ENCODE measurements around the gene DDAH1. TPM values are rescaled to one million over a fixed set of nuclear protein-coding genes. Genes with fewer than 3 reads are reported as not detected.

Gene DDAH1
- total RNA-seq, 1 donor: 0.21 TPM

DNA sequence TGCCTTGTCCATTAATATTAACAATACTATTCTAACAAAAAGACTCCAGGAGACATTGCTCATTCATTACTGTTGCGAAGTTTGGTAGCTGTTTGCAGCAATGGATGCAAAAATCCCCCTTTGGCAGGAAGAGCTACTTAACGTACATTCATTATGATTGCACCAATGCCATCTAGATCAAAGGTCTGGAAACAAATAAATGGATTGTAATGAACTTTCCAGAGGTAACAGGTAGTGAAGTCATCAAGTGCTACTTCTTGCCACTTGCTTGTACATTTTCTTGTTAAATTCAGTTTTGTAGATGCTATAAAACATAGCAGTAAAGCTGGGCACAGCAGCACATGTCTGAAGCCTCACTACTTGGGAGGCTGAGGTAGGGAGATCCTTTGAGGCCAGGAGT, 93.9 kb downstream of the DDAH1 start:
- Histone ChIP-seq H3K9me3 (ENCODE audit: low read depth, low read length) (no peaks in the 10 kb centered on the region), H3K4me3 (ENCODE audit: low read length) (no peak overlapping the region), H3K27me3 (ENCODE audit: insufficient read depth, low read length) (no peaks in the 10 kb centered on the region), H3K4me1 (ENCODE audit: insufficient read depth, low read length) (no peaks in the 10 kb centered on the region)

DNA sequence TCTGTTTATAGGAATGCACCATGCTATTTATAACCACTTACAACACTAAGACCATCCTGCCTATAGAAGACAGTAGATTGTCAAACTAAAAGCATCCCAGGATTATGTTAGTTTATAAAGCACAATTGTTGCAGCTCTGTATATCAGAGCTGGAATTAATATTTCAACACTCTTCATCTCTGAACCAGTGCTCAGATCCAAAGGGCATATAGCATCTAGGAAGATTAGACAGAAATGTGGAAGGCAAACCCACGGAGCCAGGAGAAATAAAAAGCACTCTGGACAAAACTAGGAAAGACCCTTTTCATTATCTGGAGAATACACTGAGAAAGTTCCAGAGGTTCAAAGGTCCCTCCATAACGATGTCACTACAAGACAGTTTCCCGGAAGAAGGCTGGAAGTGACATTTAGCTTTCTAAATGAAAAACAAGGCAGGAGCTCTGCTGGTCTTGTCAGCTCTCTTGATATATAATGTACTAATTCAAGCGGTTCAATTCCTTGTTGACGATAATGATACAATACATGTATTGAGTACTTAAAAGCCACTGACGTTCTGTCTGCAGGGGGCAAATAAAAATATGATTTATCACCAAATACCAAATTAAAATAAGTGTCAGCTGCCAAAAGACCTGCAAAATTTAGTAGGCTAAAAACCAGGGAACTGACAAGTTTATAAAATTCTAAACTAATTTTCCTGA, 96.7 kb downstream of the DDAH1 start:
- no peaks in the 10 kb centered on the region for H3K9me3 ChIP-seq (ENCODE audit: low read depth, low read length)
- H3K4me1 ChIP-seq (ENCODE audit: insufficient read depth, low read length): no peaks in the 10 kb centered on the region
- no peak overlapping the region for H3K4me3 ChIP-seq (ENCODE audit: low read length)
- no peaks in the 10 kb centered on the region for H3K27me3 ChIP-seq (ENCODE audit: insufficient read depth, low read length)

DNA sequence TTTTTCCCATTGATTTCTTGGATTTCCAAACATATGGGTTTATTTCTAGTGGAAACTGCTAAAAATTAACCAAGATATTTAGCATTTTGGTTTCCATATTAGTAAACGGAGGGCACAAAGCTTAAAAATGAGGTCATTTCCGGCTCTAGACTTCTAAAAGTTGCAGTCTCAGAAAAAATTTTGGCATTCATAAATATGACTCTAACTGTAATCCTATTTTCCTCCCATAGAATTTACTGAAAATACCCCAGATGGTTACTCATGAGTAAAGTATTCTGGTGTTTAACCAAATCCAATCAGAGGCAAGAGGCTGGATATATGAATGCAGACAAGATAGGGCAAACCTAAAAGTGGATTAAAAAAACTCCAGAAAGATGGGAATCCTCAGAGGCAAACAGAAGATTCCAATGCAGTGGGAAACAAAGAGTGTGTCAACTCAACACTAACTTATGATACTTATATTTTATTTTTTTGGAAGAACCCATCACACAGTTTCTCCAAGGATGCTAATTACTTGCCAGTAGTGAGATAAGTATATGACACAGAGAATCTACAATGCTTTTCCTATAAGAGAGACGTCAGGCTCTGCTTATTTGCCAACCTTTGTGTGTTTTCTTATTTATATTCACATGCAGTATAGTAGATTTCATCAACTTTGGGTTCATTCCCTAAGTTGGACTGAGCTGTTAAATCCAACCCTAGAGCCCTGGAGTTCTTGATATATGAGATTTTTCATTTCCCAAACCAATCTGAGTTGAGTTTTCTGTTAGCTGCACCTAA, 98.4 kb downstream of the DDAH1 start:
- H3K4me1 ChIP-seq (ENCODE audit: insufficient read depth, low read length): no peaks in the 10 kb centered on the region
- no peaks in the 10 kb centered on the region for H3K9me3 ChIP-seq (ENCODE audit: low read depth, low read length)
- no peak overlapping the region for H3K4me3 ChIP-seq (ENCODE audit: low read length)
- H3K27me3 ChIP-seq (ENCODE audit: insufficient read depth, low read length): no peaks in the 10 kb centered on the region

DNA sequence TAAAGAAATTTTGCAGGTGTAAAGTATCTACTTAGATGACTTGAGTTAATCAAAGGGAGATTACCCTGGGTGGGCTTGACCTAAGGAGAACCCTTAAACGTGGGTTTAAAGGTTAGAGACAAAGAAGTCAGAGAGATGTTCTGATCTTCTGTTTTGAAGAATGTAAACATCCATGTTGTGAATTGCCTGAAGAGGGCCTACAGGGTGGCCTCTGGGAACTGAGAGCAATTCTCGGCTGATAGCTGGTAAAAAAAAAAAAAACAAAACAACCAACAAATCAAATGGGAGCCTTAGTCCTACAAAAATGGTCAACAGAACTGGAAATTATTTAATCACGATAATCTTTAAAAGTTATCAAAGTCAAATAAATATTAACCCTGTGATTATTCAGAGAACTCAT, 99.1 kb downstream of the DDAH1 start:
- H3K4me1 ChIP-seq (ENCODE audit: insufficient read depth, low read length): no peaks in the 10 kb centered on the region
- no peaks in the 10 kb centered on the region for H3K9me3 ChIP-seq (ENCODE audit: low read depth, low read length)
- H3K27me3 ChIP-seq (ENCODE audit: insufficient read depth, low read length): no peaks in the 10 kb centered on the region
- H3K4me3 ChIP-seq (ENCODE audit: low read length): no peak overlapping the region

DNA sequence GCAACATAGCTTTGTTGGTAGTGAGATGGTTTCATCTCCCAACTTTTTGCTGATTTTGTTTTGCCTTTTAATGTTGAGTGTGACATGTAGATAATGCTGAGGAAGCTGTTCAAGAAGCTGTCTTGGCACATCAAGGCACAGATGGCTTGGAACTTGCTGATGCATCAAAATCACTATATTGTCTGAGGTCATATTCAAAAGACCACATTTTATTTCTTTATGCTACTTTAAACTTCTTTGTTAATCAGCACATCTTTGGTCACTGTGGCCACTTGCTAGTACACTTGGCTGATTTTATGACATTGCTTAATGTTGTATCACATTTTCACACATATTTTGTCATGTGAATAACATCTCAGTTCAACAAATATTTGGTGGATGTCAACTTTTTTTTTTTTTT, 101.4 kb downstream of the DDAH1 start:
- no peaks in the 10 kb centered on the region for H3K27me3 ChIP-seq (ENCODE audit: insufficient read depth, low read length)
- no peaks in the 10 kb centered on the region for H3K9me3 ChIP-seq (ENCODE audit: low read depth, low read length)
- H3K4me3 ChIP-seq (ENCODE audit: low read length): no peak overlapping the region
- no peaks in the 10 kb centered on the region for H3K4me1 ChIP-seq (ENCODE audit: insufficient read depth, low read length)

DNA sequence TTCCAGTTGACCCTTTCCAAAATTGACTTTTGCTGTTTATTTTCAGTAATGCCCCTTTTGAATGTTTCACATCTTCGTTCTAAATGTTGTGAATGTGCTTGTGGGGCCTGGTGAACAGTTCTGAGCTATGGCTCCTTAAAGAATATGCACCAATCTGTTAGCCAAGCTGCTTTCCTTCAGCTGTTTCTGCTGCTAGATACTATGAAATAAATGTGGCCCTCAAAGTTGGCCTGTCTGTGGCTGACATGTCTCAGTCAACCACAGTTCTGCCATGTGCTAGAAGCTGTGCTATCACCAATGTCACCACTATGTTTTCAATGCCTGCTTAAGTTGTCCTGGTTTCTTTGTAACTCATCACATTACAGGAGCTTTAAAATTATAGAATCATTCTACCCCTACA, 101.9 kb downstream of the DDAH1 start:
- Histone ChIP-seq H3K27me3 (ENCODE audit: insufficient read depth, low read length) (no peaks in the 10 kb centered on the region), H3K4me3 (ENCODE audit: low read length) (no peak overlapping the region), H3K4me1 (ENCODE audit: insufficient read depth, low read length) (no peaks in the 10 kb centered on the region), H3K9me3 (ENCODE audit: low read depth, low read length) (no peaks in the 10 kb centered on the region)

DNA sequence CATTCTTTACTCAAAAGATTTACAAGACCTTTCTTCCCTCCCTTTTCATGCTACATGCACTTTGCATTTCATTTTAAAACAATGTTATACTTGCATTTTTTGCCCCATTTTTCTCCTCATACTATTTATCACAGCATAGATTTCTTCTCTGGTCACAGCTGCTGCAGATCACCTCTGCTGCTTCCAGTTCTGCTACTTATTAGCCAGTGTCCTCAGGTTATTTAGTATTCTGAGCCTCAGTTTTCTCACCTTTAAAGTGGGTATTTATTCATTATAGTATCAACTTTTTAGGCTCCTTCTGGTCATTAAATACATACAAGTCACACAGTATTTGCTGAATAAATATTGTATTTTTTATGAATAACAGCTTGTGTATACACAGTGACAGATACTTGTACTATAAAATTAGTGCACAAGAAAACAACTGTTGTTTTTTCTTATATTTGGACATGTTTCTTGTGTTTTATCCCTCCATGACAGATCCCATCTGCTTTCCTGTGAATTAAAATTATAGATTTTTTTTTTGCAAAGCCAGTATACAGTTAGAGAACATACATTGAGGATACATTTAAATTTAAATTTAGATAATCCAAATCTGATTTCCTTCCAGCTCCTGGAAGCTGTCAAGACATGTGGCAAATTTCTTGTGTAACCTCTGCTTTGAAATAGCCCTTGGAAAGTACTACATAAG, 103.2 kb downstream of the DDAH1 start:
- Histone ChIP-seq H3K4me3 (ENCODE audit: low read length) (no peak overlapping the region), H3K4me1 (ENCODE audit: insufficient read depth, low read length) (no peaks in the 10 kb centered on the region), H3K9me3 (ENCODE audit: low read depth, low read length) (no peaks in the 10 kb centered on the region), H3K27me3 (ENCODE audit: insufficient read depth, low read length) (no peaks in the 10 kb centered on the region)

DNA sequence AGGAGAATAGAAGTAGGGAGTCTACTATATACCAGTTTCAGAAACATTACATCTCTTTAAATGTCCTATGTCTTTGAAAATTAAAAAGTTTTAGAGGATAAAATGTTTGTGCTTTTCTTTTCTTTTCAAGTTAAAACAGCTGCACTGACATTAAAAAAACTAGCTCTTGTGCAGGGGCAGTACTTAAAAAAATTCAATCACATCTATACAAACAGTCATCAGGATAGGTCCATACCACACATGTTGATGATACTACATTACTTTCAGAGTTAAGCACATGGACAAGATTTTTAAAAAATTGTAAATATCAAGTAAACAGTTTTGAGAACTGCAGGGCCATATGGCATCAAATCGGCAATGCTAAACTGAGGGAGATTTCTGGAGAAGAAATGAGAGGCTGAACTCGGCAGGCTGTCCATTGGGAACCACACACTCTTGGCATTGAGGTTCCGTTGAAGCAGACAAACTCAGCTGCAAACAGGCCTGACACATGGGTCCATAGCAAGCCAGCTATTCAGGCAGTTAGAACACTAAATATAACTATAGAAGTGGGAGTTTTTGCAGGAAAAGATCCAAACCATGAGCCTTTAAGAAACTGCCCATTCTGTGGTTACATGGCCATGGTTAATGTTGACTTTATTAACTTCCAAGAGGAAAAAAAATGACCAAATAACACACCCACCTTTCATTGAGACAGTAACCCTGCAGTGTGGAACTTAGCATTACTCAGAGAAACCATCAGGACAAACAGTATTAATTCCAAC, 104.0 kb downstream of the DDAH1 start:
- no peak overlapping the region for H3K4me3 ChIP-seq (ENCODE audit: low read length)

DNA sequence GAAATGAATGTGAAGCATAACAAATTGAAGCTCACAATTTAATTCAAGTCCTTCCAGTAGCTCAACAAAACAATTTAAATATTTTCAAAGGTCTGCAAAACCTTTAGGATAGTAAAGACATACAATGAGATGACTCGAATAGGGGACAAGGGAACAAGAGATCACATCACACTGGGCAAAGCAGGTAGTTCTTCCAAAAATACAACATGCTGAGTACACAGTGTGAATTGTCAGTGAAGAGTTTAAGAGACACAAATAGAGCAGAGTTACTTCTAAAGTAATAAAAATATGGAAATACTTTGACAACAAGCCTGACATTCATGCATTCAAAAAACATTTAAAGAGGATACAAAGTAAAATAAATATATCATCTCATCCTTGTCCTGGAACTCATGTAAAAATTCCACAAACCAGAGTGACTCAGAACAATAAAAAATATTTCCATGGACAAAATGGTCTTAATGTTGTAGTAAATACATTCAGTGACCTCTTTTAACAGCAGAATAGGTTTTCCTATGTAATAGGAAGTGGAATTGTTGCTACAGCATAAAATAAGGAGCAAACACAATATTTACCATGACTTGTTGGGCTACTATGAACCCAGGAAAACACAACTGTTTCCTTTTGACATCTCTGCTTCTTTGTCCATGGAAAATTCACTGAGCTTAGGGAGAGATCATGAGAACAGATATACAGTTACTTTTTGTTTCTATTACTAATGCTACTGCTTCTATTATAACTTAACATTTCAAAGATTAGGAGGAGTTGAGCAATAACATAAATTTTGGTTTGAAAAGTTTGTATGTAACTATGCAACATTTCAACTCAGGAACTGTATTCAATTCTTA, 104.9 kb downstream of the DDAH1 start:
- Histone ChIP-seq H3K4me3 (ENCODE audit: low read length) (no peak overlapping the region), H3K27me3 (ENCODE audit: insufficient read depth, low read length) (no peaks in the 10 kb centered on the region), H3K4me1 (ENCODE audit: insufficient read depth, low read length) (no peaks in the 10 kb centered on the region), H3K9me3 (ENCODE audit: low read depth, low read length) (no peaks in the 10 kb centered on the region)

More for the DNA sequence above, 104.0 kb downstream of the DDAH1 start:
- Histone ChIP-seq H3K9me3 (ENCODE audit: low read depth, low read length) (no peaks in the 10 kb centered on the region), H3K4me1 (ENCODE audit: insufficient read depth, low read length) (no peaks in the 10 kb centered on the region), H3K27me3 (ENCODE audit: insufficient read depth, low read length) (no peaks in the 10 kb centered on the region)

DNA sequence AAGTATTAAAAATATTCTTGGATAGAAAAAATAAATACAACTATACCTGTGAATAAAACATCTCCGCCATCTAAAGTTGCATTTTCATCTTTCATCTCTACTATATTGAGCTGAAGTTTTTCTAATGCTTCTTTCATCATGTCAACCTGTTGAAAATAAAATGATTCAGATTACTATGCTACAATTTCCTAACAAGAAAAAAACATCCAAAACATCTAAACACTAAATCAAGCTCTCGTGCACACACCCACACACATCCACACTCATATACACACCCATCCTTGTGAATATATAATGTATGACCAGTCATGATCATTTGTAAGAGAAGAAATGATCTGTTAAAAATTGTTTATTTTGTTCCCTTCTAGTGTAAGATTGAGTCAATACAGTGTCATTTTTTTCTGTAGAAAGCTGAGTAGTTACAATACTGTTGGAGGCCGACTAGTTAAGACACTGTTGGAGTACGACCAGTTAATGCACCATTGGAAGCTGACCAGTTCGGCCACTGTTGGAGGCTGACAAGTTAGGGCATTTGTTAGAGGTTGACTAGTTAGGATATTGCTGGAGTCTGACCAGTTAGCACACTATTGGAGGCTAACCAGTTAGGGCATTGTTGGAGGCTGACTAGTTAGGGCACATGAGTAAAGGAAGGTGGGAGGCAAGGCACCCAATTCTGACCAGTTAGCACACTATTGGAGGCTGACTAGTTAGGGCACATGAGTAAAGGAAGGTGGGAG, 106.1 kb downstream of the DDAH1 start:
- H3K9me3 ChIP-seq (ENCODE audit: low read depth, low read length): no peaks in the 10 kb centered on the region
- H3K27me3 ChIP-seq (ENCODE audit: insufficient read depth, low read length): no peaks in the 10 kb centered on the region
- no peak overlapping the region for H3K4me3 ChIP-seq (ENCODE audit: low read length)
- no peaks in the 10 kb centered on the region for H3K4me1 ChIP-seq (ENCODE audit: insufficient read depth, low read length)

DNA sequence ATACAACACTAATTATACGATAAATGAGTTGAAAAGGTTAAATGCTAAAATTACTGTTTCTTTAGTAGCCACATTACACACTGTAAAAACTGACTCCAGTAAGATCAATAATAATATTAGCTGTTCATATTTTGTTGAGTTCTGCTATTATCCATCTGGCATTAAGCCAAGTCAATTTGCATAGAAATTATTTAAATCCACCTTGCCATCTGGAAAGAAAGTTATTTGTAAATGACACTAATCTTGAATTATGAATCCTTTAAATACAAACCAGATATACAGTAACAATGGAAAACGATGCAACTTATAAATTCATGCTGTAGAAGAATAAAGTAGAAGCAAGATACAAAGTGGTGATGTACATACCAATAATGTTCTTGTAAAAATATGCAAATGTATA, 107.1 kb downstream of the DDAH1 start:
- Histone ChIP-seq H3K9me3 (ENCODE audit: low read depth, low read length) (no peaks in the 10 kb centered on the region), H3K4me3 (ENCODE audit: low read length) (no peak overlapping the region)

DNA sequence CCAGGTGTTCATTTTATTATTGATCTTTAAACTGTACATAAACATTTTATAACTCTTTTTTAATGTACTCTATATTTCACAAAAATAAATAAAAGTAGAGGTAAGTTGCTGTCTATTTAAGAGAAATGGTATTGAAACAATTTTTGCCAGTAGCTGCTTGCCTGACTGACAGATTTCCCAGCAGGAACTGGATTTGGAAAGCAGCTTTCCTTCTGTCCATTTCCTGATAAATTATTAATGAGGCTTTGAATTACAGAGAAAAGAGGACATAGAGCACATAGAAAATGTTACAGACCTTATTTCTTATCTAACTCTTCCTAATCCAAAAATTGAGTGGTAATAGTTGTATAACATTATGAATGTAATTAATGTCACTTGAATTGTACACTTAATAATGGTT, 108.8 kb downstream of the DDAH1 start:
- Histone ChIP-seq H3K4me3 (ENCODE audit: low read length) (no peak overlapping the region), H3K27me3 (ENCODE audit: insufficient read depth, low read length) (no peaks in the 10 kb centered on the region), H3K9me3 (ENCODE audit: low read depth, low read length) (no peaks in the 10 kb centered on the region), H3K4me1 (ENCODE audit: insufficient read depth, low read length) (no peaks in the 10 kb centered on the region)

More for the DNA sequence above, 107.1 kb downstream of the DDAH1 start:
- Histone ChIP-seq H3K27me3 (ENCODE audit: insufficient read depth, low read length) (no peaks in the 10 kb centered on the region), H3K4me1 (ENCODE audit: insufficient read depth, low read length) (no peaks in the 10 kb centered on the region)

DNA sequence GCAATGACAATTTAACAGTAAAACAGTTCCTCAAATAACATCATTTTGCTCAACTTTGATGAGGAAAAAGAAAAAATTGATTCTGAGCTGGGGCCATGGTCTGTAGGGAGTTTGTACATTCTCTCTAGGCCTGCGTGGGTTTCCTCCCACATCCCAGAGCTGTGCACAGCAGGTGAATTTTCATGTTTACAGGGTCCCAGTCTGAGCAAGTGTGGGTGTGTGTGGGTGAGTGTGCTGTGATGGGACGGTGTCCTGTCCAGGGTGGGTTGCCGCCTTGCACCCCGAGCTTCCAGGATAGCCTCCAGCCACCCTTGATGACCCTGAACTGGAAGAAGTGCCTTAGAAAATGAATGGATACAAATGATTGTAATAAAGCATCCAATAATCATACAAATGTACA, 112.9 kb downstream of the DDAH1 start:
- Histone ChIP-seq H3K4me3 (ENCODE audit: low read length) (no peak overlapping the region), H3K9me3 (ENCODE audit: low read depth, low read length) (no peaks in the 10 kb centered on the region), H3K27me3 (ENCODE audit: insufficient read depth, low read length) (no peaks in the 10 kb centered on the region), H3K4me1 (ENCODE audit: insufficient read depth, low read length) (no peaks in the 10 kb centered on the region)

Measured in mononuclear cell (primary cell).